DMS153 treated with DMSO at 0.1 percent for 48 hours (cell line): ENCODE measurements around the gene ZNF341.

Experiments used
- DNase-seq: peaks from one replicate; lab custom pipeline; 2025; ENCODE audit not compliant: unreplicated experiment; lab: John Stamatoyannopoulos, UW

Gene ZNF341

GRCh38 chr20:33766686-33767085 is 34.9 kb downstream of the ZNF341 start:
- no peak for DNase-seq

- no peak for DNase-seq
Measured at GRCh38 chr20:33767777-33768138, 36.0 kb downstream of the ZNF341 start.

DNA sequence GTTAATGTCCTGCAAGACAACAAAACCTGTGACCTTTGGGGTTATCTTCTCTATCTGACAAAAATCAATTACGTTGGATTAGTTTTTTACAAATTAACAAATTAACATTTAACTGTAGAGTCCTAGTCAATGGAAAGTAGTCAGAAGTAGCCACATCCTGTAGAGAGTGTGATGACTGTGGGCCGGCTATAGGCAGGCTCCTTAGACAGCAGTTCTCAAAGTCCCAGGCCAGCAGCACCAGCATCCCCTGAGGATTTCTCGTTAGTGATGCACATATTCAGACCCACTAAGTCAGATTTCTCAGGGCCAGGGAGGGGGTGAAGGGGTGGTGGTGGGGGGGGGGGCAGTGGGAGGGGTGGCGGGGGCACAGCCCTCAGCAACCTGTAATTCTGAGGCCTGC is 37.2 kb downstream of the ZNF341 start:
- DNase-seq: no peak

DNA sequence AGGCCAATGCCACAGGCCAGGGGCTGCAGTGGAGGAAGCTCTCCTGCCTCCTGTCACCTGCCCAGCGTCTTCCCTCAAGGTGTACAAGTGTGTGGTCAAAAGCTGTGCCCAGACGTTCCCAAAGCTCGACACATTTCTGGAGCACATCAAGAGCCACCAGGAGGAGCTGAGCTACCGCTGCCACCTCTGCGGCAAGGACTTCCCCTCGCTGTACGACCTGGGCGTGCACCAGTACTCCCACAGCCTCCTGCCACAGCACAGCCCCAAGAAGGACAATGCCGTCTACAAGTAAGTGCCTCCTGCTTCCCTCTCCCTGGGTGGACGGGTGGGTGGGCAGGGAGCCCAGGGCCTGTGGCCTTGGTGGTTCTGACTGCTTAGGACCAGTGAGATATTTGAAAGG is 38.2 kb downstream of the ZNF341 start:
- no peak for DNase-seq

DNA sequence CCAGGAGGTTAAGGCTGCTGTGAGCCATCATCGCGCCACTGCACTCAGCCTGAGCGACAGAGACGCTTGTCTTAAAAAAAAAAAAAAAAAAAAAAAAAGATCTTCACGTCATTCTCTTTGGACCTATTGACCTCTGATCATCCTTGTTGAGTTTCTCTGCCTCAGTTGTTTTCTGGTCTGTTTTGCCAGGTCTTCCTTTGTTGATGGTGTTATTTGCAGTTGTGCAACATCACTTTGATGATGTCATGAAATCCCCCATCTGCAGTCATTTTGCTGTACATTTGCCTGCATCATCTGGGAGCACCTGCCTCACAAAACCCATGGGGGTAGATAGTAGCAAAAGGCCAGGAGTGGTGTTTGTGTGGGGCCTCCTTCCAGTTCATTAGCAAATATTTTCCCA is 40.1 kb downstream of the ZNF341 start:
- DNase-seq: no peak

GRCh38 chr20:33772439-33772838 is 40.6 kb downstream of the ZNF341 start:
- no peak for DNase-seq

- no peak for DNase-seq
Measured at GRCh38 chr20:33773412-33774089, 41.8 kb downstream of the ZNF341 start.

DNA sequence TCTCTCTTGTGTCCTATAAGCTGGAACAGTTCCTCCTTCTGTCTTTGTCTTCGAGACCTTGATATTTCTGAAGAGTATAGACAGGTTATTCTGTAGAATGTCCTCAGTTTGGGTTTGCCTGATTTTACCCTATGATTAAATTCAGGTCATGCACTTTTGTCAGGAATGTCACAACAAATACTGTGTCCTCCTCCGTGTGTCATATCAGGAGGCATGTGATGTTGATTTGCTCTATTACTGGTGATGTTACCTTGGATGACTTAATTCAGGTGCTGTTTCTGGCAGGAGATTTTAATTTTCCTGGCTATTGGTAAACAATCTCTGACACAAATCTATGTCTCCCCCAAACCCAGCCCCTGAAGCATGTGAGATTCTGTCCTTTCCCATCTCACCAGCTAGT is 46.0 kb downstream of the ZNF341 start:
- DNase-seq: no peak

DNA sequence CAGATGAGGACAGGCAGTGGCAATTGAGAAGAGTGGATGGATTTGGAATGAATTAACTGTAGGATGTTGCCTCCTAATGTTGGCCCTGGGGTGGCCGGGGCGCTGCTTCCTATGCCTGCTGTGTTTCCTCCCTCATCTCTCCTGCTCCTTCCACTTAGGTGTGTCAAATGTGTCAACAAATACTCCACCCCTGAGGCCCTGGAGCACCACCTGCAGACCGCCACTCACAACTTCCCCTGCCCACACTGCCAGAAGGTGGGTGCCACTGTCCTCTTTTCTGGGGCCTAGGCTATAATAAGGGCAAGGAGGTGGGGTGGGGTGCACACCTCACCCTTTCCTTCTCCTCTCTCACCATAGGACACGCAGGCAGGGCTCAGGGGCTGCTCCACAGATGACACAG is 49.3 kb downstream of the ZNF341 start:
- no peak for DNase-seq

- no peak for DNase-seq
Measured at GRCh38 chr20:33781945-33782344, 50.1 kb downstream of the ZNF341 start.

DNA sequence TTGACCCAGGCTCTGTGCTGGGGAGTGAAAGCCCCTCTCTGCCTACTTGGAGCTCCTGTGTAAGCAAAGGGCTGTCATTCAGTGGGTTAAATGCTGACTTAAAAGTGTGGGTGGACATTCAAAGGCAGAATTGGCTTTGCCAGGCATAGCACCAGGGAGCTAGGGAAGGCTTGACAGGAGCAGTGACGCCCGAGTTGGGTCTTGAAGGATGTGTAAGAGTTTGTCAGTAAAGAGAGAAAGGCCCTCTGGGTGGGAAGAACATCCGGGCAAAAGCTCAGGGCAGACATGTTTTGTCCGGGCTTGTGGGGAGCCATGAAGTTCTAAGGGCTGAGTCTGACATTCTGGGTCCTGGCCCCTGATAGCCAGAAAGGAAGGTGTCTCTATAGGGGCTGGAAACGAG is 51.5 kb downstream of the ZNF341 start:
- DNase-seq: no peak

DNA sequence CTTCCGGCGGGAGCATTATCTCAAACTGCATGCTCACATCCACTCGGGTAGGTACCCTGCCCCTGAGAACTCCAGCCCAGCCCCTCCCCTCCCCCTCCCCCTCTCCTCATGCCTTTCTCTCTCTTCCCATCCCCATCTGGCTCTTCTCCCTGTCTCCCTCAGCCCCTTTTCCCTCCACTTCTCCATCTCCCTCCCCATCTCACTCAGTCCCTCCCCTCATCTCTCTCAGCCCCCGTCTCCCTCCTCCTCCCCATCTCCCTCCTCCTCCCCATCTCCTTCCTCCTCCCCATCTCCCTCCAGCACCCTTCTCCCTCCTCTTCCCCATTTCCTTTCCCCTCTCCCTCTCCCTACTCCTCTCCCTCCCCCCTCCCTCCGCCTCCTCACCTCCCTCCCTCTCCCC is 52.0 kb downstream of the ZNF341 start:
- no peak for DNase-seq

DNA sequence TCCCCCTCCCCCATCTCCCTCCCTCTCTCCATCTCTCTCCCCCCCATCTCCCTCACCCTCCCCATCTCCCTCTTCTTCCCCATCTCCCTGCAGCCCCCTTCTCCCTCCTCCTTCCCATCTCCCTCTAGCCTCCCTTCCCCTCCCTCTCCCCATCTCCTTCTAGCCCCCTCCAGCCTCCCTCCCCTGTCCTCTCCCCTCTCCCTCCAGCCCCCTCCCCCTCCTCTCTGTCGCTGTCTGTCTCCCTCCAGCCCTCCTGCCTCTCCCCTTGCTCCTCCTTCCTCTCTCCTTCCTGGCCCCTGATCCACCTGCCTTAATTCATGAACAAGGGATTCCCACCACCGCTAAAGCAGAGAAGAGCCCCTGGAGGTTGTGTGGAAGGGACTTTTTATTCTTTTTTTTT is 52.4 kb downstream of the ZNF341 start:
- DNase-seq: no peak

GRCh38 chr20:33785503-33785902 is 53.7 kb downstream of the ZNF341 start:
- no peak for DNase-seq

DNA sequence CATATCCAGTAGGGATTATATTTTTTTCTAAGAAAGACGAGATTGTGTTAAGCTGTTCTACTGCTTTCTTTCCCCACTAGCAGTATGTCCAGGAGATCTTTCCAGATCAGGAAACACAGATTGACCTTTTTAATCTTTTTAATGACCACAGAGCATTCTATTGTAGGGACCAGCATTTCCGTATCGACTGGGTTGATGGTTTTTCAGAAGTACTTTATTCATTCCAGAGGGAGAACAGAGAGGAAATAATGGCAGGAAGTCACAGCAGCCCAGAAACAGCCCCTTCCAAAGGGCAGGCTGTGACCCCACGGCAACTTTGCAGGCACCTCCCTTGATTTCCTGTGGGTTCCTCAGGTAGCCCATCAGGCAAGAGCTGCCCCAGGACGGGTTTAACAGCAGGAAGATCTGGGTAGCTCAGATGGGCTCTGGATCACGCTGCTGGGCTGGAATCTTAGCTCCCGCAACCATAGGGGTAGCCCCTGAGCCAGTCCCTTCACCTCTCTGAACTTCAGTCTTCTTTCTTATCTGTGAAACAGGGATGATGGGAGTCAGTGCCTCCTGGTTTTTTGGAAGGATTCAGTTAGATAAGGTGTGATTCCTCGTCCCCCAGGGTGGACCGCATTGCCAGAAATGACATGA is 55.6 kb downstream of the ZNF341 start:
- no peak for DNase-seq

GRCh38 chr20:33788351-33789049 is 56.7 kb downstream of the ZNF341 start:
- no peak for DNase-seq

GRCh38 chr20:33789109-33789857 is 57.5 kb downstream of the ZNF341 start:
- no peak for DNase-seq

GRCh38 chr20:33789858-33790182 is 58.0 kb downstream of the ZNF341 start:
- no peak for DNase-seq

DNA sequence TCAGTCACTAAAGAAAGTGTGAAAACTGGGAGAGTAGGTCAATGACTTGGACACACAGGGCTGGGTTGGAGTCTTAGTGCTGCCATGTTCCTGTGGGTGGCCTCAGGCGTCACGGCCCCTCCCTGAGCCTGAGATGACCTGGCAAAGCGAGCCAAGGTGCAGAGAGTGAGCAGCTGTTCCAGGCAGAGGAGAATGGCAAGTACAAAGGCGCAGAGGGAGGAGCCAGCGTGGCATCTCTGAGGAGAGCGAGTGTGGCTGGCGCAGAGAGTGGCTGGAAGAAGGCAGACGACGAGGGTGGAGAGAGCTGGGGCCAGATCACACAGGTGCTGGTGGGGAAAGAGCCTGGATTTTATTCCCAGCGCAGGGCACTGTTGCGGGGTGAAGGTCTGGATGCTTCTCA is 58.8 kb downstream of the ZNF341 start:
- no peak for DNase-seq

DNA sequence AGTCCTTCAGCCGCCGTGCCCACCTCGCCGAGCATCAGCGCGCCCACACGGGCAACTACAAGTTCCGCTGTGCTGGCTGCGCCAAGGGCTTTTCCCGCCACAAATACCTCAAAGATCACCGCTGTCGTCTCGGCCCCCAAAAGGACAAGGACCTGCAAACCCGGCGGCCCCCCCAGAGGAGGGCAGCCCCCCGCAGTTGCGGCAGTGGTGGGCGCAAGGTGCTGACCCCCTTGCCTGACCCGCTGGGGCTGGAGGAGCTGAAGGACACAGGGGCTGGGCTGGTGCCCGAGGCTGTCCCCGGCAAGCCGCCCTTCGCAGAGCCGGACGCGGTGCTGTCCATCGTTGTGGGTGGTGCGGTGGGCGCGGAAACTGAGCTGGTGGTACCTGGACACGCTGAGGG is 59.2 kb downstream of the ZNF341 start:
- DNase-seq: no peak

DNA sequence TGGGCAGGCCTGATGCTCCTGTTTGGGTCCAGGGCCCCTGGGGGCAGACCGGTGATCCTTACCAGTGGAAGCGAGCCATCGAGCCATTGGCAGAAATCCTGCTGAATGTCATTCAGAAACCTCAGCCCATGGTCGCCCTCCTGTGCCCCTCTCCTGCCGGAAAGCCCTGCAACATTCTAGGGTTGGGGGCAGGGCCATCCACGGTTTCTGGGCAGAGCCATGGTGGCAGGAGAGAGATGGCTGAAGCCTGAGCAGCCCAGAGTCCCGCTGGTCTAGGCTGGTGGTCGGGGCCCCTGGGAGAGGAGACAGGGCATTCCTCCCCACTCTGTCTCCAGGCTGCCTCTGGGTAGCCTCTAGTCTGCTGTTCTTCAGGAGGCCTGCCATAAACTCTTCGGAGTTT is 59.7 kb downstream of the ZNF341 start:
- DNase-seq: no peak
